OCI-LY7 (cell line): Measurements from ENCODE around the gene PDS5B.

ENCODE experiments used
- EZH2phosphoT487 ChIP-seq: fragments of 200-600 bp; sonication (generic); IDR thresholded peaks from 2 replicates; pipeline ENCODE4 v1.6.1; 2018; ENCODE audit warnings: low read depth, borderline replicate concordance, mild to moderate bottlenecking, mixed run types, antibody characterized with exemption, low read length, moderate library complexity, mixed read lengths
- TF ChIP-seq, protein P1 (sequence below): fragments of 200-600 bp; sonication (generic); conservative IDR thresholded peaks from 2 replicates; pipeline ENCODE4 v1.5.1; 2014; ENCODE audit warnings: mild to moderate bottlenecking, antibody characterized with exemption, low read length, moderate library complexity, mixed read lengths

DNA sequence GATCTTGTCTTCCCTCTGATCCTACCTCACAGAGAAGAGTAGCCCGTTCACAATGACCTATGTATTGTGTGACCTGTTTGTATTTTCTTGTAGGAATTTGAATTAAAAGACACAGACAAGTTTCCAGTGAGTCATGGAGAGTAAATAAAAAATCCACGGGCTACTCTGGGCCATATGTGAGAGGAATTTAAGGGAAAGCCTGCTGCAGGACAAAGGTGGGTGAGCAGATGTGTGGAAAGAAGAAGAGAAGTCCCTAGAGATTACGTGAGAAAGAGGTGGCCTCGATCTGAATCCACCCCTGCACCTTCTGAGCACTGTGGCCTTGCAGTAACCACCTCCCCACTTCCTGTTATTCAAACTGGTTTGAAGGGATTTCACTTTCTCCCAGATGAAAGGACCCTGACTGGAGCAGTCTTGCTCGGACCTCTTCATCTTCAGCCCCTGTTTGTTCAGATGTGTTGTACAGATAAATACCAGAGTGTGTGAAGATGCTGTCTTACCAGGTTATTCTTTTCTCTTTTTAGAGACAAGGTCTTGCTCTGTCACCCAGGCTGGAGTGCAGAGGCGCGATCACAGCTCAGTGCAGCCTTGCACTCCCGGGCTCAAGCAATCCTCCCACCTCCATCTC lies 205.4 kb downstream of the PDS5B start:
- TF ChIP-seq, protein P1, sequence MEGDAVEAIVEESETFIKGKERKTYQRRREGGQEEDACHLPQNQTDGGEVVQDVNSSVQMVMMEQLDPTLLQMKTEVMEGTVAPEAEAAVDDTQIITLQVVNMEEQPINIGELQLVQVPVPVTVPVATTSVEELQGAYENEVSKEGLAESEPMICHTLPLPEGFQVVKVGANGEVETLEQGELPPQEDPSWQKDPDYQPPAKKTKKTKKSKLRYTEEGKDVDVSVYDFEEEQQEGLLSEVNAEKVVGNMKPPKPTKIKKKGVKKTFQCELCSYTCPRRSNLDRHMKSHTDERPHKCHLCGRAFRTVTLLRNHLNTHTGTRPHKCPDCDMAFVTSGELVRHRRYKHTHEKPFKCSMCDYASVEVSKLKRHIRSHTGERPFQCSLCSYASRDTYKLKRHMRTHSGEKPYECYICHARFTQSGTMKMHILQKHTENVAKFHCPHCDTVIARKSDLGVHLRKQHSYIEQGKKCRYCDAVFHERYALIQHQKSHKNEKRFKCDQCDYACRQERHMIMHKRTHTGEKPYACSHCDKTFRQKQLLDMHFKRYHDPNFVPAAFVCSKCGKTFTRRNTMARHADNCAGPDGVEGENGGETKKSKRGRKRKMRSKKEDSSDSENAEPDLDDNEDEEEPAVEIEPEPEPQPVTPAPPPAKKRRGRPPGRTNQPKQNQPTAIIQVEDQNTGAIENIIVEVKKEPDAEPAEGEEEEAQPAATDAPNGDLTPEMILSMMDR, result no peak
- TF ChIP-seq EZH2phosphoT487, result no peak
